ENCODE data around the gene LCE1B. TPM values are rescaled to one million over a fixed set of nuclear protein-coding genes. Genes with fewer than 3 reads are reported as not detected.

The LCE1B gene
- total RNA-seq, 1 donor from 2014 or later, result not detected

GRCh38 chr1:152836870-152837269 is 25.1 kb downstream of the LCE1B start:
- TF ChIP-seq CTCF (IDR thresholded peaks at IDR 0.05; ENCODE audit: insufficient read depth, low read length, poor library complexity, severe bottlenecking), result no peak
- Histone ChIP-seq H3K4me3 (ENCODE audit: low read depth, low read length) (no peak overlapping the region), H3K36me3 (ENCODE audit: control insufficient read depth, insufficient read depth, low read length) (no peaks in the 10 kb centered on the region), H3K27me3 (ENCODE audit: control insufficient read depth, insufficient read depth, low read length) (no peaks in the 10 kb centered on the region)
- DNase-seq (ENCODE audit: low read depth), result no peak

GRCh38 chr1:152842556-152842955 is 30.8 kb downstream of the LCE1B start, which contains the start of gene LCE6A:
TSS of gene LCE6A (plus strand) at chr1:152842856. CDS start at chr1:152843521, 665 bp downstream.
- no peak within 1 kb of the TSS for H3K4me3 ChIP-seq (ENCODE audit: low read depth, low read length)
- no peak for TF ChIP-seq CTCF (IDR thresholded peaks at IDR 0.05; ENCODE audit: insufficient read depth, low read length, poor library complexity, severe bottlenecking)
- H3K27me3 ChIP-seq (ENCODE audit: control insufficient read depth, insufficient read depth, low read length), result no peaks in the 10 kb centered on the region
- no peaks in the 10 kb centered on the region for H3K36me3 ChIP-seq (ENCODE audit: control insufficient read depth, insufficient read depth, low read length)
- DNase-seq (ENCODE audit: low read depth), result no peak

- no peak for DNase-seq (ENCODE audit: low read depth)
- no peaks in the 10 kb centered on the region for H3K27me3 ChIP-seq (ENCODE audit: control insufficient read depth, insufficient read depth, low read length)
- H3K36me3 ChIP-seq (ENCODE audit: control insufficient read depth, insufficient read depth, low read length), result no peaks in the 10 kb centered on the region
- H3K4me3 ChIP-seq (ENCODE audit: low read depth, low read length), result no peak overlapping the region
- no peak for TF ChIP-seq CTCF (IDR thresholded peaks at IDR 0.05; ENCODE audit: insufficient read depth, low read length, poor library complexity, severe bottlenecking)
Observed at GRCh38 chr1:152855661-152856060, 43.9 kb downstream of the LCE1B start.

- no peak overlapping the region for H3K4me3 ChIP-seq (ENCODE audit: low read depth, low read length)
- no peaks in the 10 kb centered on the region for H3K36me3 ChIP-seq (ENCODE audit: control insufficient read depth, insufficient read depth, low read length)
- no peaks in the 10 kb centered on the region for H3K27me3 ChIP-seq (ENCODE audit: control insufficient read depth, insufficient read depth, low read length)
- no peak for DNase-seq (ENCODE audit: low read depth)
- TF ChIP-seq CTCF (IDR thresholded peaks at IDR 0.05; ENCODE audit: insufficient read depth, low read length, poor library complexity, severe bottlenecking), result no peak
Observed at GRCh38 chr1:152858062-152858461, 46.3 kb downstream of the LCE1B start.

GRCh38 chr1:152859696-152860095 is 47.9 kb downstream of the LCE1B start, which contains the start of gene LCE7A:
TSS of gene LCE7A (plus strand) at chr1:152859996. CDS start at chr1:152860698, 702 bp downstream.
- TF ChIP-seq CTCF (IDR thresholded peaks at IDR 0.05; ENCODE audit: insufficient read depth, low read length, poor library complexity, severe bottlenecking), result no peak
- H3K27me3 ChIP-seq (ENCODE audit: control insufficient read depth, insufficient read depth, low read length), result no peaks in the 10 kb centered on the region
- no peaks in the 10 kb centered on the region for H3K36me3 ChIP-seq (ENCODE audit: control insufficient read depth, insufficient read depth, low read length)
- no peak for DNase-seq (ENCODE audit: low read depth)
- no peak within 1 kb of the TSS for H3K4me3 ChIP-seq (ENCODE audit: low read depth, low read length)

GRCh38 chr1:152860129-152860528 is 48.4 kb downstream of the LCE1B start:
- no peak for DNase-seq (ENCODE audit: low read depth)
- H3K27me3 ChIP-seq (ENCODE audit: control insufficient read depth, insufficient read depth, low read length), result no peaks in the 10 kb centered on the region
- H3K4me3 ChIP-seq (ENCODE audit: low read depth, low read length), result no peak overlapping the region
- no peak for TF ChIP-seq CTCF (IDR thresholded peaks at IDR 0.05; ENCODE audit: insufficient read depth, low read length, poor library complexity, severe bottlenecking)
- no peaks in the 10 kb centered on the region for H3K36me3 ChIP-seq (ENCODE audit: control insufficient read depth, insufficient read depth, low read length)

Data from kidney epithelial cell (primary cell).